T-helper 2 cell treated with Interferon-gamma antibody and Interleukin-4, amounts not matched to agents 100 ng/mL and 5 ng/mL, for 36 hours (primary cell): Measurements from ENCODE around the gene GPER1. TPM values are rescaled to one million over a fixed set of nuclear protein-coding genes. Genes with fewer than 3 reads are reported as not detected.
"Not testable (repeated sequence)": the region's sequence is repeated elsewhere in the genome, so short reads cannot be mapped to it uniquely, and the experiment has no call there.

Experiments used
- intact Hi-C: fragments of 100-400 bp; cut with micrococcal nuclease; formaldehyde crosslinking; loops from one replicate; pipeline ENCODE4 v1.15.1; 2023
- total RNA-seq: library from RNA; stranded (reverse); gene quantifications from 2 replicates; pipeline ENCODE4 v1.2.3, GENCODE V29; 2022

GPER1 gene
- total RNA-seq, 1 donor from 2014 or later: 0.25 TPM

DNA sequence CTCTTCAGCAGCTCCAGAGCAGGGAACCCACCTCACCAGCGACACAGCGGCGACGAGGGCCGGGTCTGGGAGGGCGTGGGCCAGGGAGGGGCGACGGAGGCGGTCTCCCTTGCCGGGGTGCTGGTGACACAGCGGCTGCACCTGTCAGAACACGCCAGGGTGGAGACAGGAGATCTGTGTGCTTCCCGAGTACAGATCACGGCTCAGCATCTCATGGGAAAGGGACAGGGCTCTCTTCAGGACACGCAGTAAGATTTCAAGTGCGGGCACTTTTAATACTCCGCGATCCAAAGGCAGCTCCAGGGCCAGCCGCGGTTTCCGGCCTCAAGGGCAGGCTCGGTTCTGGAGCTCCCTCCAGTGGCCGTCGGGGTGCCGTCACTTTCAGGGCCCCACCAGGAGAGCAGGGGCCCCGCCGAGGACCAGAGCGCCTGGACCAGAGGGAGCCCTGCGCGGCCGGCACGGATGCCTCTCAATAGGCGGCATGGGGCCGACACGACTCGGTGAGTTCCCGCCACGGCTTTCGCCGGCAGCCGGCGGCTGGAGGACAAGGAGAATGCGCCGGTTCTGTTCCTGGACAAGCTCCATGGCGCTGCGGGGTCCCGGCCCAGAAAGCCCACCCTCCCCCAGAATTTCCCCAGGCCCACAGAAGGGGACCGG, 22.2 kb upstream of the GPER1 start:
- intact Hi-C loops: loop anchor here (1.0 to 2.0 kb wide), 2 partner anchors 37 to 72 kb away; no protein-coding TSS in a partner anchor

DNA sequence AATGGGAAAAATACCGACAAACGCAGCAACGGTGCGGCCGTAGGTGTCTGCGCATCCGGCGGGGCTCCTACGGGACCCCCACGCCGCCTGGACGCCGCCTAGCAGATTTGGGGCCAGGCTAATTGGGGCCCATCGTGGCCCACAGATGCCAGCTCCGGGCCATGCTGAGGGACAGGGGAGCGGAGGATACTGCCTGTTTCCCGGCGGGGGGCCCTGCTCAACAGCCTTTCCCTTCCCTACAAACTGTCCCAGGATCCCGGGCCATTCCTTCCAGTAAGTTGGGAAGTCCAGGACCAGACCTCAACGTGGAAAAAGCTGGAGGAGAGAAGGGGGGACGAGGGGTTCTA, 21.7 kb upstream of the GPER1 start:
- intact Hi-C loops: no loop called here

DNA sequence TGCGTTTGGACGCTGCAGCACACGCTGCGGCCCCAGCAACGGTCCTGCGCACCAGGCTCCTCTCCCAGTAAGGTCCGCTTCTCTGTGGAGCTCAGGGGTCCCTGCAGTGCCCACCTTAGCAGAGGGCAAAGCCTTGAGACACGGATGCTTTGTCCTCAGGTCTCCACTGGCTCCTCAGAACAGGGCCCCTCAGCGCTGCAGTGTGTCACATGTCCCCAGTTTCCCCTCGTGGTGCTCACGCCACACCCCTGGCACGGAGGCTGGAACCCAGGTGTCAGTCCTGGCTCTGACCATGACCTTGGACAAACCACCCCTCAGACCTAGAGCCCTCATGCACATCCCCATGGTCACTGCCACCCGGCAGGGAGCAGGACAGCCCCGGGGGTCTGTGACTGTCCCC, 19.9 kb upstream of the GPER1 start:
- intact Hi-C loops: no loop called here

DNA sequence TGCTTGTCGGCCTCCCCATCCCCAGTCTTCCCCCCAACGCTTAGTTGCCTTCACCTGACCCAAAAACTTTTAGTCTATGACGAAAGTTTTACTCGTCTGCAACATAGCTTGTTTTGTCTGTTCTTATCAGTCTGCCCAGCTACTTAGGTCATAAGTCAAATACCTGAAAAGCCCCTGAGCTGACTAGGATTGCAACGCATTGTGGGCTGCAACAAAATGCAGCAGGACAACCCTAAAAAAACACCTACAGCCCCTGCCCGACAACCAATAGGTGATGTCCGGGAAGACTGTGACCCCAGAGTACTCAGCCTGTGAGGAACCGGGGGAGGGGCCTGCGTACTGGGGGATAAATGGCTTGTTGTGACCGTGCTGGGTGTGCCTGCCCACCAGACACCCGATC, 19.3 kb upstream of the GPER1 start:
- intact Hi-C loops: no loop called here

DNA sequence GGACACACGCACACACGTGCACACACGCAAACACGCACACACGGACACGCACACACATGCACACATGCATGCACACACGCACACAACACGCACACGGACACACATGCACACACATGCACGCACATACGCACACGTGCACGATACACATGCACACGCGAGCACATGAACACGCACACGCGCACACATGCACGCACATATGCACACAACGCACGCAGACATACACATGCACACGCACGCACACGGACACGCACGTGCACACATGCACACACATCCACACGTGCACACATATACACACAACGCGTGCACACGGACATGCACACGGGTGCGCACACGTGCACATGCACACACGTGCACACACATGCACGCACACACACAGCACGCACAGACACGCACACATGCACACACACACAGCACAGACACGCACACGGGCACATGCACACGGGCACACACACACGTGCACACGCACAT, 17.3 kb upstream of the GPER1 start:
- intact Hi-C loops: no loop called here

DNA sequence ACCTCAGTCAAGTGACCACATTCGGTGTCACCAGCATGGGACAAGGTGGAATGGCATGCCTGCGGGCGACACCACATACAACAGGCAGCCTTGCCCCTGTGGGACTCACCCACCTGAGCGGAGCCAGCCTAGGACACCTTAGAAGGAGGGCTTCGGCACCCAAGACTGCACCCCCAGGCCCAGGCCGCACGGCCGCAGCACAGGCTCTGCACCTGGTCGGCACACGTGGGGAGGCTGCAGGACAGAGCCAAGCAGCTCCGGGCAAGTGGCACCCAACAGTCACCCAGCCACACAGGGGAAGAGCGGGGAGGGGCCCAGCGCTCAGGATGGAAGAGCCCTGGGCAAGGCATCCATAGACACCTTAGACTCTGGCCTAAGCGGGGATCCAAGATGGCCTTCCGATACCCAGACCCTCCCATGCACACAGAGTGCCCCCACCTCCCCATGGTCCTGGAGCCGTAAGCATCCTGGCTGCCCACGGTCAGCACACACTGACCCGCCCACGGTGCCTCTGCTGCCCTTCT, 16.1 kb upstream of the GPER1 start:
- intact Hi-C loops: no loop called here

DNA sequence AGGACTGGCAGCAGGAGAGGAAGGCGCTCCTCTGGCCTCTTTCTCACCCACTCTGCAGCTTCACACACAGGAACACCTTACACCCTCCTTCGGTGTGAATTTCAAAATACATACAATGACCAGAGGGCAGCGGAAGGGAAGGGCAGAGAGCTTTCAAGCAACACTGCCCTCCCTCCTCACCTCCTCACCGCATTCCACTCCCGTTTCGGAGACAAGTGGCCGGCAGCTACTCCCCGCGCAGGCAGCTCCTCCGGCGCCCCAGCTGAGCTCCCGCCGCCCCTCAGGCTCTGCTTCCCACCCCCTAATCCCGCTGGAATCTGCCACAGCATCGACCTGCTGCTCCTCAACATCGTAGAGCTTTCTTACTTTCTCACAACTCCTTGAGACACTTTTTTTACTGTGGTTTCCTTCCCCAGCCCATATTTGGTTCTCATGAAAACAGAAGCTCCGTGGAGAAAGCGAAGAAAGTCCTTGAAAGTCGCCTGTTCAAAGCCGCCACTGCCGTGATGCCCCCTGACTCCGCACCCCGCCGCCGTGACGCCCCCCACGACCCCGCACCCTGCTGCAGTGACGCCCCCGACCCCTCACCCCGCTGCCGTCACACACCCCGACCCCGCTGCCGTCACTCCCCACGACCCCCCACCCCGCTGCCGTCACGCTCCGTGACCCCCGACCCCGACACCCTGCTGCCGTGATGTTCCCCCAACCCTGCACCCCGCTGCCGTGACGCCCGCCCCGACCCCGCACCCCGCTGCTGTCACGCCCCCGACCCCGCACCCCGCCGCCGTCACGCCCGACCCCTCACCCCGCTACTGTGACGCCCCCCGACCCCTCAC, 14.6 kb upstream of the GPER1 start:
- intact Hi-C loops: no loop called here

DNA sequence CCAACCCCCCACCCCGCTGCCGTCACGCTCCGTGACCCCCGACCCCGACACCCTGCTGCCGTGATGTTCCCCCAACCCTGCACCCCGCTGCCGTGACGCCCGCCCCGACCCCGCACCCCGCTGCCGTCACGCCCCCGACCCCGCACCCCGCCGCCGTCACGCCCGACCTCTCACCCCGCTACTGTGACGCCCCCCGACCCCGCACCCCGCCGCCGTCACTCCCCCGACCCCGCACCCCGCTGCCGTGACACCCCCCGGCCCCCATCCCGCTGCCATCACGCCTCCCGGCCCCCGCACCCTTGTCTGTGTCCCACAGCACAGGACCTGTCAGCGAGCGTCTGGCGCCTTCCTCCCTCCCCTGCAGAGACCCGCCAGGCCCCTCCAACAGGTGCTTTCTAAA, 13.9 kb upstream of the GPER1 start:
- intact Hi-C loops: not testable (repeated sequence)

DNA sequence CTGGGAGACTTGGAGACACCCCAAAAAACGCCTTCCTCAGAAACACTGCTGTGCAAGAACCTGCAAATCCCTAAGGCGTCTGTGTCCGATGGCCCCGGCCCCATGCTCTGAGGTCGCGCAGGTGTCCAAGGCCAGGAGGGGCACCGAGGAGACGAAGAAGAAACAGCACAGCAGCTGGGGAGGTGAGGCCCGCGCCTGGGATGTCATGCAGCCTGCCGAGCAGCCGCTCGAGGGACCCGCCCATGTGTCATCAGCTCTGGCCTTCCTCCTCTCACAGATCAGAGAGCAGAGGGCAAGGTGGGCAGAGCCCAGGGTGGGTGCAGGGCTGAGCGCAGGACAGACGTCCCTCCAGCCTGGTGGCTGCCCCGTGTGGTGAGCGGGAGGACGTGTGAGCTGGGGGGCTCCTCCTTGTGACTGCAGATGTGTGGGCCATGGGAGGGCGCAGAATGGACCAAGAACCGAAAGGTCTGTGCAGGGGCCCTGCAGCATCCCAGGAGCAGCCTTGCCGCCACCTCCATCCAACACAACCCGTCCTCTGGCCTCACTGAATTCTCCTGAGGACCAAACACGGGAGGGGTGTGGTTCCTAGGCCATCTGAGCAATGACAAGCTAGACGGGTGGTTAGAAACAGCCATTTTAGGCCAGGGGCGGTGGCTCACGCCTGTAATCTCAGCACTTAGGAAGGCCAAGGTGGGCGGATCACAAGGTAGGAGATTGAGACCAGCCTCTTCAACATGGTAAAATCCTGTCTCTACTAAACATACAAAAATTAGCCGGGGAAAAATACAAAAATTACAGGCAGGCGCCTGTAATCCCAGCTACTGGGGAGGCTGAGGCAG, 13.1 kb upstream of the GPER1 start:
- intact Hi-C loops: no loop called here

DNA sequence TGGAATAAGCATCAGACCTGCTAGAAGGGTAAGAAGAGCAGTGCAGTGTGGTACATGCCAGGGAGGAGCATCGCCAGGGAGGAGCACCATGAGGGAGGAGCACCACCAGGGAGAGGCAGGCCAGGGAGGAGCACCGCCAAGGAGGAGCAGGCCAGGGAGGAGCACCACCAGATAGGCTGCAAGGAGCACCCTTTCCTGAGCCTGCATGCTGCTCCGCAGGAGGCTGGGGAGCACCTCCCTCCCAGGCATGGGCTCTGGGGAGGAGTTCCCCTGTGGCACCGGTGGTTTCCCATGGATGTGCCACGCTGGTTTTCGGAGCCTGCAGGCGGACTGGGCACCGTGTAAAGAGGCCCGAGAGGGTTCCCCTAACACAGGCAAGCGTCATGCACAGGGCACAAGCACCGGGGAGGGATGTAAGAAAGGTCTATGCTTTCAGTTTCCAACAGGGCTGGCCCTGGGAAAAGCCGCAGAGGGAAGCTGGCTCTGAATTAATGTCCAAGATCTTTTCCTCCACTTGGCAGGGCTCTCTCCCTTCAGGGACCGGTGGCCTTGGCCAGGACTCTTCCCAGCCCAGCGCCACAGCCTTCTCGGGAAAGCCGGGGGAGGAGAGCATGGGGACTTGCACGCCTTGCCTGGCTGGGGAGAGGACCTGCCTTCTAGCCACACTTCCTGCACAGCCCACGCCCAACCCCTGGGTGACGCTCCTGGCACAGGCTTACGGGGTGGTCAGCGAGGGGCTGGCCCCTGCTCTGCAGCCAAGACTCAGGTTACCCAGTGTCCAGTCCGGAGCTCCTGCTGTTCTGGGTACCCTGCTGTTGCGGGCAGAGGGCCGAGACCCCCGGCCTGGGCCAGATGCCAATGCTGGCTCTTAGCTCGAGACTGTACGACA, 11.5 kb upstream of the GPER1 start:
- intact Hi-C loops: no loop called here

DNA sequence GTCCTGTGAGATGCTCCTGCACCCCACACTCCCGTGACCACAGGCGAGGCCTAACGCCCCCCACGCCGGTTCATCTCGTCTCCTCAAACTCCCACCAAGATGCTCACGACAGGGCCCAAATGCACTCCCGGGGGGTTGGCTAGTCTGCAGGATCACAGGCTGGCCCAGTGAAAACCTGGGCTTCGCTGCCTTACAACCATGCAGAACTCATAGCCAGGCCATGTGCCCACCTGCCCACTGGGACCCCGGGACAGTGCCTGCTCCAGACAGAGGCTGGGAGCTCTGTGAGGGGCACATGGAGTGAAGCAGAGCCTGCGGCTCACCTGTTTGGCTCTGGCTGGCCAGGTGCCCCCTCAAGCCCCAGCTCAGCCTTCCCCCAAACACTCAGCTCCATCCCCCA, 9.4 kb upstream of the GPER1 start:
- intact Hi-C loops: no loop called here

DNA sequence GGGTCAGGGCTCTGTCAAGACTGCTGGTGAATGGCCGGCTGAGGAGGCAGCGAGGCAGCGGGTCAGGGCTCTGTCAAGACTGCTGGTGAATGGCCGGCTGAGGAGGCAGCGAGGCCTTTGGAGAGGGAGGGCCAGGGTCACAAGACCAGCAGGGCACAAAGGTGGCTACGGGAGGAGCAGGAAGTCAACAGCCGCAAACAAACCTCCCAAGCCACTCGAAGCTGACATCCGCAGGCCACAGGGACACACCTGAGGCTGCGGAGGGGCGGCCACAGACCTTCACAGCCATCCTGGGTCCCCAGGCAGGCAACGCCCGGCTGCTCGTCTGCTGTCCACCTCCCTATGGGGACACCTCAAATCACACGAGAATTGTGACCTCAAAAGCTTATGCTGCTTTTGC, 8.9 kb upstream of the GPER1 start:
- intact Hi-C loops: no loop called here

DNA sequence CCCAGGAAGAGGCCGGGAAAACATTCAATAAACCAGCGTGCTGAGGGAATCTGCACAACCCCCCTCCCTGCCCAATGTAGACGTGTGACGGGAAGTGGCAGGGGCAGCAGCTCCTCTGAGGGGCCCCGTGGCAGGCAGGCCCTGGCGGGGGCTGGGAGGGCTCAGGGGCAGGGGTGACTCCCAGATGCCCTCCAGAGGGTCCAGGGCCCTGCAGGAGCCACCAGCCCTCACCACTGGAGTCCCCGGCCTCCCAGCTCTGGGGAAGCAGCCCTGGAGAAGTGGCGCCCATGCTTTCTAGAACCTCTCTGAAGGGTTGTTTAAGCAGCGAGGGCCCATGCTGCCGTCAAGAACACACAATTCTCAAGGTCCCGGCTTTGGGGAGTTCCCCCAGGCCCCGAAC, 8.4 kb upstream of the GPER1 start:
- intact Hi-C loops: no loop called here

DNA sequence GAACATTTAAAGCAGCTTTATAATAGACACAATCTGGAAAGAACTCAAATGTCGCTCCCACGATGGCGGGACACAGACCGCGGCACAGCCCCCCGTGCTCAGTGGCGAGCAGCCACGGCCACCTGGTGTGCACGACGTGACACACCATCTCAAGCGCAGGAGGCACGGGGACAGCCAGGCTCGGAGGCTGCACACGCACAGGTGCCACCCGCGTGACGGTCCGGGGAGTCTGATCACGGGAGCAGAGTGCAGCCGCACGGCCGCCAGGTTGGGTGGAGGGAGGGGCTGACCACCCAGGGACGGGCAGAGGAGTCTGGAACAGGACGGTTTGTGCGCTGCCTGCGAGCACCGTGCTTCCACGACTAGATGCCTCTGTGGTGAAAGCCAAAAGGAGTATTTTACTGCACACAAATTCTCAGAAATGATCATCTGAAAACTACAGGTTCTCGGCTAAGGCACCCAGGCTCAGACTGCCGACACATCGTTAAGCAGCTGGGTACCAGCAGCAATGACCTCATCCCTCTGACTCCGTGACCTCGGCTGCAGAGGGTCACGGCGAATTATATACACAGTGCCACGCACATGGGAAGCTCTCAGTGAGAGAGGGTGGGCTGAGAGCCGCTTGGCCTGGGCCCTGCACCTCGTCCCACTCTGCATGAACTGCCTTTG, 7.5 kb upstream of the GPER1 start:
- intact Hi-C loops: no loop called here

DNA sequence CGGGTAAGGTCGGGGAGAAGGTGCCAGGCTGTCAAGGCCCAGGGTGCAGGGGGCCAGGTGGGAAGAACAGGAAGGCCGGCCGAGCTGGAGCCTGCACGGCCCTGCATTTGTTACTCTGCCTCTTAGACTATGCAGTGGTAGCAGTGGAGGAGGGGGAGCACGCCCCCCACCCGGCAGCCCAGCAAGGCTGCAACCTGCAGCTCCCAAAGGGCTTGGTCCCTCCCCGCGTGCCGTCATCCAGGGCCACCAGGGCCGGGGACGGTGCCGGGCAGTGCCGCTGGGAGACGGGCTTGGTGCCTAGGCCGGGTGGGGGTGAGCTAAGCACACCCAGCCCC, 7.0 kb upstream of the GPER1 start:
- intact Hi-C loops: no loop called here

DNA sequence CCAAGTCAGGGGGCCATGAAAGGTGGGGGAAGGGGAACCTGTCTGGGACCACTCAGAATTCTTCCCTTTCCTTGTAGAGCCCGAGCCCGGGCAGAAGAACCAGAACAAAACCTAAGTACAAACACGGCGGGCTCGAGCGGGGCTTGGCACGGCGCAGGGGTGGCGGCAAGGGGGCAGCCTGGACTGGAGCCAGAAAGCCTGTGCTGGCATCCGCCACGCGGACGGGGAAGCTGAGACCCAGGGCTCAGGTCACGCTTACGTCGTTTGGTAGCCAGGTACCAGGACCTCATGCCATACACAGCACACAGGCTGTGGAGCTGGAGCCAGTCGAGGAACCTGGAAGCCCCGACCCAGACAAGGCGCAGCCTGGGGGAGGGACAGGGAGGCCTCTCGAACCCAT, 6.6 kb upstream of the GPER1 start:
- intact Hi-C loops: no loop called here

DNA sequence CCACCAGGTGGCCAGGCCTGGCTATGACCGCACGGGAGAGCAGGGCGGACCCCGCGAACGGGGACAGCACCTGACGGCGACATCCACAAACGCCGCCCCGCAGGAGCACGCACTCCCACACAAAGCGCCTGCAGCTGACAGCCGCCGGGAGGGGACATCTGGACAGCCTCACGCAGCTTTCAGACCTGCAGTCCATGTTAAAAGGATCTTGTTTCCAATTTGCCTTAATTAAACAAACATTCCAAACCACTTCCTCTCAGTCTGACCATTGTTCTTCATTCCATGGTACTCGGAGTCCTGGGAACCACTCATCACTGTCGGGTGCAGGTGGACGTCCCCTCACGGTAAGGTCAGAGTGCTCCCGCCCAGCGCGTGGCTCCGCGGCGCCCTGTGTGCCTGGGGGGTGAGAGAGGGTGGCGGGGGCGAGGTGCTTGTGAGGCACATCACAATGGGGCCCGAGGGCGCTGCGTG, 5.9 kb upstream of the GPER1 start:
- intact Hi-C loops: no loop called here

DNA sequence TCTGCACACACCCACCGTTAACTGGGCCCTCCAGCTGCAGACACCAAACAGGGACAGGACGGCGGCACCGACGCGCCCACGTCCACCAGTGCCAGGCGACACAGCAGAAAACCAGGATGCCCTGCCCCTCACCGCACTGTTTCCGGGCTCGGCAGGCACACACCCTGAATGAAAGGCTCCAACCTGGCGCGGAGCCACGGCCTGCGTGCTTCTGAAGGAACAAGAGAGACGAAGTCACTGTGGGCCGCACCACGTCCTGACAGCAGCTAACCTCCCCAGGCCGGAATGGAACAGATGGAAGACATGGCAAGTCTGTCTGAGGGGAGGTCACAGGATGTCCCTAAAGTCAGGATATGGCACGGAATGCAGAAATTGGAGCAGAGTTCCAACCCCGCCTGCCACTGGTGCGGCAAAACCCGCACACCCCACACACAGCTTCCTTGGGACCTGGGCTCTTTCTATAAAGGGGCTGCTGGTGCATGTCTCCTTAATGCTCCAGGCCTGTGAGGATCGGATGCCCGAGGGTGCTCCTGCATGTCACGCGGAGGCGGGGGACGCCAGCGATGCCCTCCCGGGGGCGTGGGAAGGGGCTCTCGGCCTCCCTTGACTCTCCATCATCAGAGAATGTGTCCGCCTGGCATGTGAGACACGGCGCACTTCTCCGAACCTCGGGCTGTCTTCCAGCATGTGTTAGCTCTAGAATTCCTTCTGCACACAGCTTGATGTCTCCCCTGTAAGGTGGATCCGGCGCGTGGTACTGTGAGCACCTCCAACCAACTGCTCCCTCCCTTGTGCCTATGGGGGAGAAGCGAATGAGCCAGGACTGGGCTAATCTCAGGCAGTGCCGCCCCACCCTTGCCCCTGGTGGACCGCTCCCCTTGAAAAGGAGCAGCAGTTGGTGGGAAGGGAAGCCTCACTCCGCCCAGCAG, 3.9 kb upstream of the GPER1 start:
- intact Hi-C loops: no loop called here

DNA sequence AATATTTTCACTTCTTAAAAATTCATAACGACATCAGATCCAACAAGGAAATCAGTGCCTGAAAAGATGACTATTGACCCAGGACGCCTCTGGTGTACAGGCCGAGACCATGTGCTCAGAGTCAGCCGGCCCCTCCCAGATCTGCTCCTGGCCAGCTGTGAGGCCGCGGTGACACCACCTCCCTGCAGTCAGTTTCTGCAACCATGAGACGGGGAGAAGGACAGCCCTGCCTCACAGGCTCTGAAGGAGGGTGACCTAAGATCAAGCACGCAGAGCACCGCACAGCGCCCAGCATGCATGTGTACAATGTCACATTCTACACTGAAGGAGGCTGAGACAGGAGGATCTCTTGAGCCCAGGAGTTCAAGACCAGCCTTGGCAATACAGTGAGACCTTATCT, 2.6 kb upstream of the GPER1 start:
- intact Hi-C loops: loop anchor here (5.0 kb wide), 1 partner anchor 52 kb away; a partner anchor contains a TSS
